BLaER1 treated with 17β-estradiol and CSF1 and Interleukin-3, amounts not matched to agents 10 nM and 100 nM (cell line): ENCODE data around the gene FTL.

ENCODE experiments used
- H3K27ac ChIP-seq, 11 experiments: shearing (Covaris generic); formaldehyde crosslinking; 2 replicates each; pipeline ENCODE4 v1.8.1; 2022
- H3K27me3 ChIP-seq, 11 experiments: shearing (Covaris generic); formaldehyde crosslinking; 2 replicates each; pipeline ENCODE4 v1.8.1; 2022
- H3K36me3 ChIP-seq, 11 experiments: shearing (Covaris generic); formaldehyde crosslinking; 2 replicates each; pipeline ENCODE4 v1.8.1; 2022
- H3K4me1 ChIP-seq, 10 experiments: shearing (Covaris generic); formaldehyde crosslinking; 2 replicates each; pipeline ENCODE4 v1.8.1; 2022
- H3K4me2 ChIP-seq, 11 experiments: shearing (Covaris generic); formaldehyde crosslinking; 2 replicates each; pipeline ENCODE4 v1.8.1; 2022
- H3K4me3 ChIP-seq, 10 experiments: shearing (Covaris generic); formaldehyde crosslinking; 2 replicates each; pipeline ENCODE4 v1.8.1; 2022
- H3K9ac ChIP-seq, 11 experiments: shearing (Covaris generic); formaldehyde crosslinking; 2 replicates each; pipeline ENCODE4 v1.8.1; 2022
- H3K9me3 ChIP-seq, 11 experiments: shearing (Covaris generic); formaldehyde crosslinking; replicated peaks in 1 of 11; 2 replicates each; pipeline ENCODE4 v1.8.1; 2022
- H4K20me1 ChIP-seq, 11 experiments: shearing (Covaris generic); formaldehyde crosslinking; 2 replicates each; pipeline ENCODE4 v1.8.1; 2022
- Cebpa-rat ChIP-seq, 11 experiments: shearing (Covaris generic); IDR thresholded peaks; 2 replicates each; pipeline ENCODE4 v1.8.1; 2022

Gene FTL

DNA sequence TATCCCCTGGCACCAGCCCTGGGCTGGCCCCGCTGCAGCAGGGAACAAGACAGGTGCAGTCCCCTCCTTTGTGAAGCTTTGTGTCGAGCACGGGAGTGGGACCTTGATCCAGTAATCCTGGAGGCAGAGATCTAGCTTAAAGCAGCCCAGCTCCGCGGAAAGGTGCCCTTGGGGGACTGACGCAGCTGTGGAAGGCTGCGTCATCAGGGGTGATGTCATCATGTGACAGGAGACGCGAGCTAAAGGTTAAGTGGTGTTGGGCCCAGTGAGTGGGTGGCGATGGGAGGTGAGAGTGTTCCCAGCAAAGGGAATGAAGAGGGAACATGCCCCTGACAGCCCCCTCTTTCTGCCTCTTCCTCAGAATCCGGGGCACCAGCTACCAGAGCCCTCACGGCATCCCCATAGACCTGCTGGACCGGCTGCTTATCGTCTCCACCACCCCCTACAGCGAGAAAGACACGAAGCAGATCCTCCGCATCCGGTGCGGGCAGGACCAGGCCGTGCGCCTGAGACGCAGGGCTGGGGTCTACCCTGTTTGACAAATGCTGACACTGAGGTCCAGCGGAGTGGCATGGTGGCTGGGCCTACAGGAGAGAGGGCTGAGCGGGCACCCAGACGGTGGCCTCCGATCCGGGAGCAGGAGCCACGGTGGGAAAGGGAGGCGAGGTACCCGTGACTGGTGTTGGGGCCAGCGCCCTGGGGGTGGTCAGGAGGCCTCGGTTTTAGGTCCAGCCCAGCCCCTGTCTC, 49.2 kb downstream of the FTL start:
- TF ChIP-seq Cebpa-rat (IDR thresholded peaks at IDR 0.05), result no peak
- Histone ChIP-seq H3K4me3 (no peak overlapping the region), H3K27me3 (peaks cover 23 to 26% (median 24%) of the 10 kb centered on the region in 11 experiments), H3K27ac (no peak overlapping the region), H3K4me2 (no peak overlapping the region), H4K20me1 (peaks cover 0 to 90% (median 49%) of the 10 kb centered on the region in 11 experiments; a peak in 16 of 22 replicates), H3K9ac (no peak overlapping the region), H3K4me1 (peaks cover 15 to 23% (median 22%) of the 10 kb centered on the region in 10 experiments), H3K36me3 (peaks cover 60 to 78% (median 71%) of the 10 kb centered on the region in 11 experiments), H3K9me3 (no peaks in the 10 kb centered on the region)

DNA sequence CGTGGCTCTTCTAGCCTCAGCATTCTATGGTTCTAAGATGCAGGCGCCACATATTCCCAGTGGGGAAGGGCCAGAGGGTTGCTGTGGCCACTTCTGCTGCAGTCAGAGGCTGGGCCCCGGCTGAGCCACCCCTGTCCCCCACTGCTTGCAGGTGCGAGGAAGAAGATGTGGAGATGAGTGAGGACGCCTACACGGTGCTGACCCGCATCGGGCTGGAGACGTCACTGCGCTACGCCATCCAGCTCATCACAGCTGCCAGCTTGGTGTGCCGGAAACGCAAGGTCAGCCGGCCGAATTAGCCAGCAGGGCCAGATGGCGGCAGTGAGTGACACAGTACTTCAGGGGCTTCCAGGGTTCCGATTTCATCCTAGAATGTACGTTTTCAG, 49.8 kb downstream of the FTL start:
- no peak overlapping the region for H3K9ac ChIP-seq
- H3K27ac ChIP-seq, result no peak overlapping the region
- H4K20me1 ChIP-seq, result peaks cover 0 to 84% (median 49%) of the 10 kb centered on the region in 11 experiments; a peak in 16 of 22 replicates
- no peak overlapping the region for H3K4me2 ChIP-seq
- H3K36me3 ChIP-seq, result peaks cover 54 to 72% (median 65%) of the 10 kb centered on the region in 11 experiments
- H3K9me3 ChIP-seq, result no peaks in the 10 kb centered on the region
- H3K4me3 ChIP-seq, result no peak overlapping the region
- peaks cover 18 to 29% (median 27%) of the 10 kb centered on the region in 10 experiments for H3K4me1 ChIP-seq
- TF ChIP-seq Cebpa-rat (IDR thresholded peaks at IDR 0.05), result no peak
- peaks cover 28 to 32% (median 30%) of the 10 kb centered on the region in 11 experiments for H3K27me3 ChIP-seq

DNA sequence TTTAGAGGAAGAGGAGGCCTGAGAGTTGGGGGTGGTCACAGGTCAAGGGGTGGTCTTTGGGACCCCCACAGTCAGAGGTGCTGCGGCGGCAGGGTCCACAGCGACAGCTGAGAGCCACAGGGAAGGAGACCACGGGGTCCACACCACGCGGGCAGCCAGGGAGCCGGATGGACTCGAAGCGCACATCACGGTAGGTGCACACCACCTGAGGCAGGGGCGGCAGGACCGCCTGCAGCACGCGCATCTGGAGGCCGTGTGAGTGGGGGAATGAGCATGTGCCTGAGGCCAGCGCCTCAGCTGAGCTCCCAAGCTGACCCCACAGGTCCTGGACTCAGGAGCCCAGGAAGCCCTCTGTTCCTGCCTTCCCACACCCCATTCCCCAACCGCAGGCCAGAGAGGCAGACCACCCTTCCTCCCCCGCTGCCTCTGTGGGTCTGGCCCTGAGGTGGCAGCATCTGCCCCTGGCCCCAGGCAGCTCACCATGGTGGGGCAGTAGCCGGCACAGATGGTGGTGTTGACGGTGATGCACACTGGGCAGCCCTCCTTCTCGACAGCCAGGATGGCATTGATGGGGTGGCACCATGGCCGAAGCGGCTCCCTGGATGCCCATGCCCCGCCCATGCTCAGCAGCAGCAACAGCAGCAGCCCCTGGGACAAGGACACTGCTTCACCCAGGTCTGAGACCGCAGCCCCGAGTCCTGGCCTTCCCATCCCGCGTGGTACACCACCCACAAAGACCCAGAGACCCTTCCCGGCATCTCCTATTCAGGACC, 51.1 kb downstream of the FTL start:
- Histone ChIP-seq H3K4me3 (no peak overlapping the region), H3K36me3 (peaks cover 42 to 59% (median 52%) of the 10 kb centered on the region in 11 experiments)

More for the DNA sequence above, 51.1 kb downstream of the FTL start:
- no peaks in the 10 kb centered on the region for H3K9me3 ChIP-seq
- no peak overlapping the region for H3K9ac ChIP-seq
- H3K27ac ChIP-seq, result no peak overlapping the region
- TF ChIP-seq Cebpa-rat (IDR thresholded peaks at IDR 0.05), result no peak
- peaks cover 29 to 42% (median 40%) of the 10 kb centered on the region in 10 experiments for H3K4me1 ChIP-seq
- H3K4me2 ChIP-seq, result no peak overlapping the region
- H4K20me1 ChIP-seq, result peaks cover 0 to 73% (median 49%) of the 10 kb centered on the region in 11 experiments; a peak in 16 of 22 replicates
- H3K27me3 ChIP-seq, result peaks cover 29 to 42% (median 39%) of the 10 kb centered on the region in 11 experiments
